Suppressor macrophage treated with lipopolysaccharide for 1 hour (primary cell): ENCODE measurements around the gene INSR.
"Not testable (repeated sequence)": the region's sequence is repeated elsewhere in the genome, so short reads cannot be mapped to it uniquely, and the experiment has no call there.

Experiments used
- DNase-seq, 3 donors: peaks; one replicate each; pipeline ENCODE4 v3.0.0-alpha.2; 2020 to 2022

The INSR gene

GRCh38 chr19:7217861-7218260 lies 76.4 kb downstream of the INSR start:
- DNase-seq = peak; percentile 25 to 55 (median 47)

- DNase-seq = no peak
Observed at GRCh38 chr19:7216373-7216902, 77.8 kb downstream of the INSR start.

GRCh38 chr19:7215176-7215575 lies 79.0 kb downstream of the INSR start:
- DNase-seq = peak; percentile 66 to 74 (median 69)

- DNase-seq = no peak
Observed at GRCh38 chr19:7214324-7215089, 79.7 kb downstream of the INSR start.

- DNase-seq = no peak
Observed at GRCh38 chr19:7213628-7214323, 80.4 kb downstream of the INSR start.

GRCh38 chr19:7211191-7211951 lies 82.8 kb downstream of the INSR start:
- no peak for DNase-seq

GRCh38 chr19:7210359-7210758 lies 83.9 kb downstream of the INSR start:
- no peak for DNase-seq

- not testable (repeated sequence) for DNase-seq
Observed at GRCh38 chr19:7209597-7210325, 84.5 kb downstream of the INSR start.

GRCh38 chr19:7209036-7209435 lies 85.2 kb downstream of the INSR start:
- not testable (repeated sequence) for DNase-seq

- no peak for DNase-seq
Observed at GRCh38 chr19:7203332-7203731, 90.9 kb downstream of the INSR start.

- no peak for DNase-seq
Observed at GRCh38 chr19:7202888-7203287, 91.3 kb downstream of the INSR start.

- DNase-seq = no peak
Observed at GRCh38 chr19:7200736-7201135, 93.5 kb downstream of the INSR start.

GRCh38 chr19:7199613-7200533 lies 94.3 kb downstream of the INSR start:
- peak in 1 of 3 donors; percentile 31 for DNase-seq

- DNase-seq = peak; percentile 96 to 99 (median 98)
Observed at GRCh38 chr19:7197760-7198696, 96.2 kb downstream of the INSR start.

- peak; percentile 95 to 97 (median 96) for DNase-seq
Observed at GRCh38 chr19:7197119-7197759, 97.0 kb downstream of the INSR start.

- peak in 1 of 3 donors; percentile 28 for DNase-seq
Observed at GRCh38 chr19:7196763-7197118, 97.5 kb downstream of the INSR start.

GRCh38 chr19:7195046-7195445 lies 99.2 kb downstream of the INSR start:
- DNase-seq = peak in 2 of 3 donors; percentile 42 to 55

GRCh38 chr19:7194566-7194965 lies 99.6 kb downstream of the INSR start:
- DNase-seq = no peak

- peak; percentile 51 to 62 (median 59) for DNase-seq
Observed at GRCh38 chr19:7191946-7192691, 102.1 kb downstream of the INSR start.
